ENCODE measurements around the gene IFNL1.
"Not testable (repeated sequence)": the region's sequence is repeated elsewhere in the genome, so short reads cannot be mapped to it uniquely, and the experiment has no call there.

DNA sequence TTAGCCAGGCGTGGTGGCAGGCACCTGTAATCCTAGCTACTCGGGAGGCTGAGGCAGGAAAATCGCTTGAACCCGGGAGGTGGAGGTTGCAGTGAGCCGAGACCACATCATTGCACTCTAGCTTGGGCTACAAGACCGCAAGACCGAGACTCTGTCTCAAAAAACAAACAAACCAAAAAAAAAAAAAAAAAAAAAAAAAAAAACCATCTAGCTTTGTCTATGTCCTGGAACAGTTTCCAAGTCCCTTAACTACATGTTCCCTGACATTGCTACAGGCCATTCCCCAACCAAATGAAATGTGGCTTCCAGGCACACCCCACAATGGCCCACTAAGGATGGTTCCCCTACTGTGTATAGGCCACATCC is 13.1 kb downstream of the IFNL1 start:
- TF ChIP-seq, protein P1, sequence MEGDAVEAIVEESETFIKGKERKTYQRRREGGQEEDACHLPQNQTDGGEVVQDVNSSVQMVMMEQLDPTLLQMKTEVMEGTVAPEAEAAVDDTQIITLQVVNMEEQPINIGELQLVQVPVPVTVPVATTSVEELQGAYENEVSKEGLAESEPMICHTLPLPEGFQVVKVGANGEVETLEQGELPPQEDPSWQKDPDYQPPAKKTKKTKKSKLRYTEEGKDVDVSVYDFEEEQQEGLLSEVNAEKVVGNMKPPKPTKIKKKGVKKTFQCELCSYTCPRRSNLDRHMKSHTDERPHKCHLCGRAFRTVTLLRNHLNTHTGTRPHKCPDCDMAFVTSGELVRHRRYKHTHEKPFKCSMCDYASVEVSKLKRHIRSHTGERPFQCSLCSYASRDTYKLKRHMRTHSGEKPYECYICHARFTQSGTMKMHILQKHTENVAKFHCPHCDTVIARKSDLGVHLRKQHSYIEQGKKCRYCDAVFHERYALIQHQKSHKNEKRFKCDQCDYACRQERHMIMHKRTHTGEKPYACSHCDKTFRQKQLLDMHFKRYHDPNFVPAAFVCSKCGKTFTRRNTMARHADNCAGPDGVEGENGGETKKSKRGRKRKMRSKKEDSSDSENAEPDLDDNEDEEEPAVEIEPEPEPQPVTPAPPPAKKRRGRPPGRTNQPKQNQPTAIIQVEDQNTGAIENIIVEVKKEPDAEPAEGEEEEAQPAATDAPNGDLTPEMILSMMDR (IDR thresholded peaks at IDR 0.05; ENCODE audit: low read depth, low read length, missing input control), result not testable (repeated sequence)
- not testable (repeated sequence) for TF ChIP-seq FOXA2 (IDR thresholded peaks at IDR 0.05); TAF1 (conservative IDR thresholded peaks at IDR 0.05); YY1 (IDR thresholded peaks at IDR 0.05); RAD21 (IDR thresholded peaks at IDR 0.05); HNF4A (conservative IDR thresholded peaks at IDR 0.05); NR2F2 (IDR thresholded peaks at IDR 0.05); SP1 (IDR thresholded peaks at IDR 0.05); GABPA (IDR thresholded peaks at IDR 0.05 in 1 of 2, conservative IDR thresholded peaks at IDR 0.05 in 1 of 2); RXRA (IDR thresholded peaks at IDR 0.05)
- TF ChIP-seq, protein P2, sequence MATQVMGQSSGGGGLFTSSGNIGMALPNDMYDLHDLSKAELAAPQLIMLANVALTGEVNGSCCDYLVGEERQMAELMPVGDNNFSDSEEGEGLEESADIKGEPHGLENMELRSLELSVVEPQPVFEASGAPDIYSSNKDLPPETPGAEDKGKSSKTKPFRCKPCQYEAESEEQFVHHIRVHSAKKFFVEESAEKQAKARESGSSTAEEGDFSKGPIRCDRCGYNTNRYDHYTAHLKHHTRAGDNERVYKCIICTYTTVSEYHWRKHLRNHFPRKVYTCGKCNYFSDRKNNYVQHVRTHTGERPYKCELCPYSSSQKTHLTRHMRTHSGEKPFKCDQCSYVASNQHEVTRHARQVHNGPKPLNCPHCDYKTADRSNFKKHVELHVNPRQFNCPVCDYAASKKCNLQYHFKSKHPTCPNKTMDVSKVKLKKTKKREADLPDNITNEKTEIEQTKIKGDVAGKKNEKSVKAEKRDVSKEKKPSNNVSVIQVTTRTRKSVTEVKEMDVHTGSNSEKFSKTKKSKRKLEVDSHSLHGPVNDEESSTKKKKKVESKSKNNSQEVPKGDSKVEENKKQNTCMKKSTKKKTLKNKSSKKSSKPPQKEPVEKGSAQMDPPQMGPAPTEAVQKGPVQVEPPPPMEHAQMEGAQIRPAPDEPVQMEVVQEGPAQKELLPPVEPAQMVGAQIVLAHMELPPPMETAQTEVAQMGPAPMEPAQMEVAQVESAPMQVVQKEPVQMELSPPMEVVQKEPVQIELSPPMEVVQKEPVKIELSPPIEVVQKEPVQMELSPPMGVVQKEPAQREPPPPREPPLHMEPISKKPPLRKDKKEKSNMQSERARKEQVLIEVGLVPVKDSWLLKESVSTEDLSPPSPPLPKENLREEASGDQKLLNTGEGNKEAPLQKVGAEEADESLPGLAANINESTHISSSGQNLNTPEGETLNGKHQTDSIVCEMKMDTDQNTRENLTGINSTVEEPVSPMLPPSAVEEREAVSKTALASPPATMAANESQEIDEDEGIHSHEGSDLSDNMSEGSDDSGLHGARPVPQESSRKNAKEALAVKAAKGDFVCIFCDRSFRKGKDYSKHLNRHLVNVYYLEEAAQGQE (IDR thresholded peaks at IDR 0.05), result not testable (repeated sequence)
- TF ChIP-seq, protein P3, sequence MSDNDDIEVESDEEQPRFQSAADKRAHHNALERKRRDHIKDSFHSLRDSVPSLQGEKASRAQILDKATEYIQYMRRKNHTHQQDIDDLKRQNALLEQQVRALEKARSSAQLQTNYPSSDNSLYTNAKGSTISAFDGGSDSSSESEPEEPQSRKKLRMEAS (IDR thresholded peaks at IDR 0.05), result not testable (repeated sequence)
- TF ChIP-seq, protein P4, sequence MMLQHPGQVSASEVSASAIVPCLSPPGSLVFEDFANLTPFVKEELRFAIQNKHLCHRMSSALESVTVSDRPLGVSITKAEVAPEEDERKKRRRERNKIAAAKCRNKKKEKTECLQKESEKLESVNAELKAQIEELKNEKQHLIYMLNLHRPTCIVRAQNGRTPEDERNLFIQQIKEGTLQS (IDR thresholded peaks at IDR 0.05), result not testable (repeated sequence)
- TF ChIP-seq, protein P5, sequence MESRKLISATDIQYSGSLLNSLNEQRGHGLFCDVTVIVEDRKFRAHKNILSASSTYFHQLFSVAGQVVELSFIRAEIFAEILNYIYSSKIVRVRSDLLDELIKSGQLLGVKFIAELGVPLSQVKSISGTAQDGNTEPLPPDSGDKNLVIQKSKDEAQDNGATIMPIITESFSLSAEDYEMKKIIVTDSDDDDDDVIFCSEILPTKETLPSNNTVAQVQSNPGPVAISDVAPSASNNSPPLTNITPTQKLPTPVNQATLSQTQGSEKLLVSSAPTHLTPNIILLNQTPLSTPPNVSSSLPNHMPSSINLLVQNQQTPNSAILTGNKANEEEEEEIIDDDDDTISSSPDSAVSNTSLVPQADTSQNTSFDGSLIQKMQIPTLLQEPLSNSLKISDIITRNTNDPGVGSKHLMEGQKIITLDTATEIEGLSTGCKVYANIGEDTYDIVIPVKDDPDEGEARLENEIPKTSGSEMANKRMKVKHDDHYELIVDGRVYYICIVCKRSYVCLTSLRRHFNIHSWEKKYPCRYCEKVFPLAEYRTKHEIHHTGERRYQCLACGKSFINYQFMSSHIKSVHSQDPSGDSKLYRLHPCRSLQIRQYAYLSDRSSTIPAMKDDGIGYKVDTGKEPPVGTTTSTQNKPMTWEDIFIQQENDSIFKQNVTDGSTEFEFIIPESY (IDR thresholded peaks at IDR 0.05), result not testable (repeated sequence)
